Measurements from ENCODE around the gene TENM4. TPM values are rescaled to one million over a fixed set of nuclear protein-coding genes. Genes with fewer than 3 reads are reported as not detected.

TENM4 gene
- total and polyA plus RNA-seq, 10 of the 15 experiments (the other 5 are each of a cell fraction or from before 2014, with no cell fraction given), result 0.03 to 0.12 (median 0.06) TPM; not detected in 7

- TF ChIP-seq WRNIP1 (IDR thresholded peaks at IDR 0.05; ENCODE audit: borderline replicate concordance, low read depth, low read length) (no peak), BCL11A (IDR thresholded peaks at IDR 0.05; ENCODE audit: low read depth, low read length) (no peak), NBN (IDR thresholded peaks at IDR 0.05) (peak; percentile 72), TBL1XR1 (IDR thresholded peaks at IDR 0.05; ENCODE audit: low read depth, low read length) (no peak), BMI1 (IDR thresholded peaks at IDR 0.05; ENCODE audit: borderline replicate concordance) (peak; percentile 56; the same call in 1 of the 2 replicates), BCL3 (IDR thresholded peaks at IDR 0.05; ENCODE audit: borderline replicate concordance, insufficient read depth, low read depth, low read length, poor library complexity, severe bottlenecking) (peak; percentile 78), MEF2B (IDR thresholded peaks at IDR 0.05; ENCODE audit: partially characterized antibody, poor library complexity, severe bottlenecking) (peak; percentile 60), DPF2 (IDR thresholded peaks at IDR 0.05) (peak; percentile 65; the same call in 1 of the 2 replicates), SKIL (IDR thresholded peaks at IDR 0.05; ENCODE audit: low read depth, poor library complexity, severe bottlenecking) (no peak)
Observed at GRCh38 chr11:79045800-79046304, 395.0 kb downstream of the TENM4 start (continued).
